Pancreas (tissue), 10 donors: Measurements from ENCODE around the gene CCDC69. TPM values are rescaled to one million over a fixed set of nuclear protein-coding genes. Genes with fewer than 3 reads are reported as not detected.

Experiments used
- ATAC-seq, 4 donors: fragments of 200-7000 bp; cut with Tn5 transposase; one replicate each; pipeline versions ENCODE4 v1.8.0 to v1.9.1; 2020; ENCODE audit warnings: mild to moderate bottlenecking in 4 of 4, moderate library complexity in 4 of 4
- DNase-seq, 6 donors: peaks; one replicate each; pipeline ENCODE4 v3.0.0-alpha.2; 2020
- FAIRE-seq: peaks from 2 replicates; lab custom pipeline; 2012; peaks lifted over from hg19 to GRCh38; lab: Jason Lieb, UNC
- H3K27ac ChIP-seq, 4 donors: fragments of 200-600 bp; sonication (generic); 1 replicate in 3 of 4; 2 replicates in 1 of 4; pipeline versions ENCODE4 v1.5.0 to v1.8.0; 2020
- H3K27me3 ChIP-seq, 4 donors: fragments of 200-600 bp; one replicate each; pipeline ENCODE4 v1.8.0; 2021
- H3K36me3 ChIP-seq, 3 donors: fragments of 200-600 bp; sonication (generic) in 1 of 3; one replicate each; pipeline versions ENCODE4 v1.5.0 to v1.8.0; 2020 to 2021
- H3K4me1 ChIP-seq, 3 donors: fragments of 200-600 bp; one replicate each; pipeline ENCODE4 v1.8.0; 2021
- H3K4me3 ChIP-seq, 4 donors: fragments of 200-600 bp; sonication (generic) in 2 of 4; one replicate each; pipeline versions ENCODE4 v1.5.0 to v1.8.0; 2020 to 2021
- H3K9me3 ChIP-seq, 4 donors: fragments of 200-600 bp; one replicate each; pipeline ENCODE4 v1.8.0; 2021
- CTCF ChIP-seq, 4 donors: fragments of 200-600 bp; sonication (generic) in 3 of 4; IDR thresholded peaks; one replicate each; pipeline versions ENCODE4 v1.5.0 to v1.8.0; 2021; ENCODE audit warnings: antibody characterized with exemption in 4 of 4
- WGBS, 2 donors: extraction: QIAGEN DNeasy Blood & Tissue Kit; methylation state at CpG; one replicate each; pipeline ENCODE4 v1.1.7; 2013; 5-methylcytosine and 5-hydroxymethylcytosine counted together
- intact Hi-C, 3 donors: fragments of 100-400 bp; cut with DNase I; formaldehyde crosslinking; loops; one replicate each; pipeline versions ENCODE4 v1.11.1 to v1.14.2; 2022
- polyA plus RNA-seq, 2 donors: library from polyadenylated mRNA; stranded (reverse); fragments of 200-250 nt; gene quantifications; one replicate each; pipeline ENCODE4 v1.2.3, GENCODE V29; 2013
- total RNA-seq, 6 donors: library from RNA; stranded (reverse); fragmentation: NEBNext Ultra II Directional in 4 of 6; extraction: Animal tissue kit (Norgen Biotek cat#: 25700) in 4 of 6; gene quantifications; one replicate each; pipeline versions ENCODE4 v1.2.1 to v1.2.4, GENCODE V29; 2021 to 2023
- donor health status: healthy with polysubstance abuse.
- donor health status: DM: no; HTN: no; CAD: no; lungs with moderate emphysema.
- donor health status: DM: no; HTN: no; CAD: no.
- donor health status: control.
- donor health status: control.
- donor health status: Bipolar disorder and iron deficiency.
- donor health status: DM: yes; HTN: yes; CAD: no.
- donor health status: DM: no; HTN: no; CAD: no.
- donor health status: DM: no; HTN: no; CAD: no.
- donor health status: DM: yes; HTN: yes; CAD: no.

Gene CCDC69
- total and polyA plus RNA-seq, 8 donors = 8.1 to 29.4 (median 20.4) TPM

GRCh38 chr5:151195622-151196021 lies 28.3 kb downstream of the CCDC69 start:
- no peak for TF ChIP-seq CTCF (IDR thresholded peaks at IDR 0.05)
- ATAC-seq = peak in 2 of 4 donors; percentile 8 to 50
- Histone ChIP-seq H3K27ac (no peak overlapping the region), H3K27me3 (no peaks in the 10 kb centered on the region), H3K36me3 (peaks cover 0 to 4% (median 0%) of the 10 kb centered on the region in 3 donors), H3K4me3 (no peak overlapping the region), H3K4me1 (no peaks in the 10 kb centered on the region), H3K9me3 (no peaks in the 10 kb centered on the region)
- FAIRE-seq = no peak
- DNase-seq = no peak
- intact Hi-C loops = no loop called here
- 89 to 97% methylated on average over 5 of the region's 5 CpGs for WGBS, 2 donors

- Histone ChIP-seq H3K36me3 (no peaks in the 10 kb centered on the region), H3K27ac (no peak overlapping the region), H3K9me3 (peaks cover 0 to 2% (median 0%) of the 10 kb centered on the region in 4 donors), H3K27me3 (no peaks in the 10 kb centered on the region), H3K4me3 (no peak overlapping the region), H3K4me1 (no peaks in the 10 kb centered on the region)
- FAIRE-seq (no peak), DNase-seq (no peak), ATAC-seq (no peak)
- no peak for TF ChIP-seq CTCF (IDR thresholded peaks at IDR 0.05)
- intact Hi-C loops = no loop called here
Observed at GRCh38 chr5:151192626-151193025, 31.3 kb downstream of the CCDC69 start.

GRCh38 chr5:151191661-151192060 lies 32.2 kb downstream of the CCDC69 start:
- Histone ChIP-seq H3K9me3 (peaks cover 0 to 2% (median 0%) of the 10 kb centered on the region in 4 donors), H3K4me3 (no peak overlapping the region), H3K27me3 (no peaks in the 10 kb centered on the region), H3K4me1 (no peaks in the 10 kb centered on the region), H3K36me3 (no peaks in the 10 kb centered on the region), H3K27ac (no peak overlapping the region)
- FAIRE-seq = no peak
- no peak for TF ChIP-seq CTCF (IDR thresholded peaks at IDR 0.05)
- intact Hi-C loops = no loop called here
- WGBS, 2 donors = 96 to 99% methylated on average over 1 of the region's 1 CpG
- no peak for DNase-seq
- no peak for ATAC-seq

- WGBS, 2 donors = 76 to 78% methylated on average over 2 of the region's 2 CpGs
- no peak for DNase-seq
- H3K4me1 ChIP-seq = no peaks in the 10 kb centered on the region
- no peak for ATAC-seq
- H3K4me3 ChIP-seq = no peak overlapping the region
- H3K9me3 ChIP-seq = peaks cover 0 to 2% (median 0%) of the 10 kb centered on the region in 4 donors
- no peaks in the 10 kb centered on the region for H3K27me3 ChIP-seq
- TF ChIP-seq CTCF (IDR thresholded peaks at IDR 0.05) = no peak
- no peak for FAIRE-seq
- intact Hi-C loops = no loop called here
- peaks cover 0 to 5% (median 0%) of the 10 kb centered on the region in 3 donors for H3K36me3 ChIP-seq
- no peak overlapping the region for H3K27ac ChIP-seq
Observed at GRCh38 chr5:151189151-151189550, 34.7 kb downstream of the CCDC69 start.

GRCh38 chr5:151186538-151186937 lies 37.4 kb downstream of the CCDC69 start:
- Histone ChIP-seq H3K27ac (no peak overlapping the region), H3K4me3 (no peak overlapping the region), H3K27me3 (no peaks in the 10 kb centered on the region), H3K9me3 (peaks cover 0 to 2% (median 0%) of the 10 kb centered on the region in 4 donors), H3K4me1 (no peaks in the 10 kb centered on the region), H3K36me3 (peaks cover 0 to 5% (median 0%) of the 10 kb centered on the region in 3 donors)
- intact Hi-C loops = no loop called here
- no peak for TF ChIP-seq CTCF (IDR thresholded peaks at IDR 0.05)
- 80 to 81% methylated on average over 4 of the region's 4 CpGs for WGBS, 2 donors
- no peak for DNase-seq
- no peak for FAIRE-seq
- no peak for ATAC-seq
